Retinal pigment epithelial cell (primary cell): ENCODE results near the gene KCNQ5.

Experiments
- DNase-seq: peaks from one replicate; pipeline ENCODE4 v3.0.0-alpha.2; 2010; ENCODE audit warnings: low read depth
- H3K4me3 ChIP-seq: 2 replicates; pipeline ENCODE4 v1.5.1; 2011; ENCODE audit warnings: mild to moderate bottlenecking, low read length, control low read depth, moderate library complexity
- CTCF ChIP-seq: conservative IDR thresholded peaks from 2 replicates; pipeline ENCODE4 v1.5.1; 2011; ENCODE audit warnings: low read depth, low read length, control low read depth, inconsistent platforms

Gene KCNQ5

GRCh38 chr6:73121421-73121993 lies 499.6 kb downstream of the KCNQ5 start:
- no peak overlapping the region for H3K4me3 ChIP-seq
- peak; percentile 36 for TF ChIP-seq CTCF
- peak; percentile 66 for DNase-seq

- no peak for DNase-seq
- no peak for TF ChIP-seq CTCF
- no peak overlapping the region for H3K4me3 ChIP-seq
Observed at GRCh38 chr6:73123632-73124329, 501.9 kb downstream of the KCNQ5 start.

- TF ChIP-seq CTCF: peak; percentile 99
- no peak overlapping the region for H3K4me3 ChIP-seq
- peak; percentile 69 for DNase-seq
Observed at GRCh38 chr6:73129653-73130443, 508.0 kb downstream of the KCNQ5 start.

DNA sequence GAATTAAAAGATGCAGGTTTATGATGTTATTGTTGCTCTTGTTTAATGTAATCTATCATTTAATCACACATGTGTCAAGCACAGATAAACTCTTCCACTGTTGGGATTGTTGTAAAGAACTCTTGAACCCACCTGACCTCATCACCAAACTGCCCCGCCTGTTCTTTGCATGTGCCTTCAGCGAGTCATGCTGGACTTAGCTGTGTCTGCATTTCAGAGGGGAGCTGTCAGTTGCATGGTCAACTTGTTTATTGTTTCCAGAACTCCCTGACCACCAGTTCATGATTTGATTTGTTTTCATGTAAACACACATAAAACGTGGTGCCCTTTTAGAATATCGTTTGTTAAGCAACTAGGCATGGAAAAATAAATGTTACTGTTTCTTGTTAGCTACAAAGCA lies 509.8 kb downstream of the KCNQ5 start:
- TF ChIP-seq CTCF: no peak
- no peak overlapping the region for H3K4me3 ChIP-seq

GRCh38 chr6:73134588-73134987 lies 512.7 kb downstream of the KCNQ5 start:
- DNase-seq: no peak
- TF ChIP-seq CTCF: peak; percentile 28
- H3K4me3 ChIP-seq: no peak overlapping the region

More for the DNA sequence above, 509.8 kb downstream of the KCNQ5 start:
- DNase-seq: no peak

GRCh38 chr6:73139681-73140383 lies 518.0 kb downstream of the KCNQ5 start:
- TF ChIP-seq CTCF: no peak
- no peak overlapping the region for H3K4me3 ChIP-seq
- no peak for DNase-seq
